SH-SY5Y (cell line): Measurements from ENCODE around the gene CCDC137.

Source experiments
- GATA2 ChIP-seq: IDR thresholded peaks from 2 replicates; pipeline ENCODE4 v1.6.1; 2011; ENCODE audit warnings: mild to moderate bottlenecking, low read depth, low read length
- GATA3 ChIP-seq: IDR thresholded peaks from 2 replicates; pipeline ENCODE4 v1.6.1; 2011; ENCODE audit warnings: low read depth, mild to moderate bottlenecking, low read length, moderate library complexity

GRCh38 chr17:81648707-81649085, 17.8 kb upstream of the CCDC137 start:
- no peak for TF ChIP-seq GATA2
- TF ChIP-seq GATA3, result no peak
